Progenitor cell of endocrine pancreas (in vitro differentiated cells): Measurements from ENCODE around the gene TPPP. TPM values are rescaled to one million over a fixed set of nuclear protein-coding genes. Genes with fewer than 3 reads are reported as not detected.
"Not testable (repeated sequence)": the region's sequence is repeated elsewhere in the genome, so short reads cannot be mapped to it uniquely, and the experiment has no call there.

ENCODE experiments used
- DNase-seq: peaks from one replicate; pipeline ENCODE4 v3.0.0; 2021; ENCODE audit warnings: low spot score; ENCODE audit not compliant: unreplicated experiment
- H3K27ac Mint-ChIP-seq: 2 replicates; pipeline ENCODE4 v1.8.0; 2021; ENCODE audit warnings: mild to moderate bottlenecking, moderate library complexity, mixed read lengths
- H3K27me3 Mint-ChIP-seq: 2 replicates; pipeline ENCODE4 v1.8.0; 2021; ENCODE audit warnings: mixed read lengths
- H3K36me3 Mint-ChIP-seq: 2 replicates; pipeline ENCODE4 v1.8.0; 2022; ENCODE audit warnings: mixed read lengths; ENCODE audit not compliant: insufficient read depth
- H3K4me1 Mint-ChIP-seq: 2 replicates; pipeline ENCODE4 v1.8.0; 2021; ENCODE audit warnings: low read depth, mixed read lengths
- H3K4me3 Mint-ChIP-seq: 2 replicates; pipeline ENCODE4 v1.8.0; 2021; ENCODE audit warnings: low read depth, mild to moderate bottlenecking, moderate library complexity, mixed read lengths
- H3K9me3 Mint-ChIP-seq: 2 replicates; pipeline ENCODE4 v1.8.0; 2021; ENCODE audit warnings: low read depth, mixed read lengths
- CTCF ChIP-seq: fragments of 200-600 bp; sonication (generic); IDR thresholded peaks from one replicate; pipeline ENCODE4 v1.5.0; 2021; ENCODE audit warnings: antibody characterized with exemption, mild to moderate bottlenecking; ENCODE audit not compliant: unreplicated experiment
- total RNA-seq: library from RNA; stranded (reverse); gene quantifications from 2 replicates; pipeline ENCODE4 v1.2.1, GENCODE V29; 2021

Gene TPPP
- total RNA-seq, 1 donor from 2014 or later, result 2.9 TPM

GRCh38 chr5:717143-717542 is 24.0 kb upstream of the TPPP start:
- peaks cover 9% of the 10 kb centered on the region for H3K36me3 Mint-ChIP-seq
- no peak overlapping the region for H3K27ac Mint-ChIP-seq
- peaks cover 23% of the 10 kb centered on the region for H3K9me3 Mint-ChIP-seq
- TF ChIP-seq CTCF, result no peak
- no peaks in the 10 kb centered on the region for H3K4me1 Mint-ChIP-seq
- H3K27me3 Mint-ChIP-seq, result peaks cover 21% of the 10 kb centered on the region
- no peak for DNase-seq
- no peak overlapping the region for H3K4me3 Mint-ChIP-seq

GRCh38 chr5:716740-717139 is 23.6 kb upstream of the TPPP start:
- Mint-ChIP-seq H3K9me3 (peaks cover 20% of the 10 kb centered on the region), H3K27me3 (peaks cover 20% of the 10 kb centered on the region)
- H3K27ac Mint-ChIP-seq, H3K36me3 Mint-ChIP-seq, DNase-seq, H3K4me1 Mint-ChIP-seq, H3K4me3 Mint-ChIP-seq: not testable (repeated sequence)

DNA sequence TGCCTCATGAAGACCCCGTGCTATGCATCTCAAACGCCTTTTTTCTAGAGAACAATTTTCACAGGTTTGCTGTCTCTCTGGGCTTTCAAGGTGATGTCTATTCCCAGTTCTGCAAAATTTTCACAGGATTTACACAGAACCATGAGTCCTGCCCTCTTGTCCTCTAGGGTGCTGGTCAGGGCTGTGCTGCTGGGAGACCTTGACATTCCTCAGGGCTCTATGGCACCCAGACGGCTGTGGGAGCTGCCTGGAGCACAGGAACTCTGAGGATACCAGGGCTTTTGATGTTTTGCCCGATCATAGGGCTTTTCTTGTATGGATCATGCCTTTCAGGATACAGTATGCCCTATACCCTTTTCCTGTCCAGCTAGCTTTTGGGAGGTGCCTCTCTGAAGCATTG is 22.5 kb upstream of the TPPP start:
- Mint-ChIP-seq H3K36me3 (peaks cover 12% of the 10 kb centered on the region), H3K27me3 (peaks cover 16% of the 10 kb centered on the region), H3K9me3 (peaks cover 15% of the 10 kb centered on the region)
- H3K4me1 Mint-ChIP-seq, H3K4me3 Mint-ChIP-seq, DNase-seq, H3K27ac Mint-ChIP-seq: not testable (repeated sequence)

DNA sequence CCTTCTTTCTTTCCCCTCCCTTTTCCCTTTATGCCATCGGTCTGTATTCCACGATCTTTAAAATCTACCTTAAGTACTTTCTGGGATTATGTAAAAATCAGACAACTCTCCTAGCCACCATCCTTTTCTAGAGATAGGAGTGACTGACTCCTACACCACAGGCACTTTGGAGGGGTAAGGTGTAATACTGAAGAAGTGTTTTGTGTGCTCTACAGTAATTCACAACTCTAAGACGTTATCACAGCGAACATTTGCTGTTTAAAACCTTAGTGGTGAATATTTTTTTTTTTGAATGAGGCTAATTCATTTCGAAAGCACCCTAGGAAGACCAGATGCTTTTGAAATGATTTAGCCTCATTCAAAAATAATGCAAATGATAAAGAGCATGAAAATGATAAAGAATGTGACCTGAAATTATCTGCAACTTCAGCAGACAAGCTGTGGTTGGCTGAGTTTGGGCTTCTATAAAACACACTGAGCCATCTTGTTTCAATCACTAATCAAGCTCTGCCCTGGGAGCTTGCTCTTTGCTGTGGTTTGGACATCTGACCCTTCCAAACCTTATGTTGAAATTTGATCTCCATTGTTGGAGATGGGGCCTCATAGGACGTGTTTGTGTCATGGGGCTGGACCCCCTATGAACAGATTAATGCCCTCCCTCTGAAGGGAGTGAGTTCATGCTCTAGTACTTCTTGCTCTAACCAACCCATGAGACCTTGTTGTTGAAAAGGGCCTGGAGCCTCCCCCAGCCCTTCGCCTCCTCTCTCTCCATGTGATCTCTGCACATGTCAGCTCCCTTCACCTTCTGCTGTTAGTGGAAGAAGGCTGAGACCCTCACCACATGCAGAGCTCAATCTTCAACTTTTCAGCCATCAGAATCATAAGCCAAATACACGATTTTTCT is 21.3 kb upstream of the TPPP start:
- not testable (repeated sequence) for H3K4me1 Mint-ChIP-seq, H3K27ac Mint-ChIP-seq, H3K4me3 Mint-ChIP-seq, DNase-seq, H3K9me3 Mint-ChIP-seq
- Mint-ChIP-seq H3K36me3 (peaks cover 14% of the 10 kb centered on the region), H3K27me3 (peaks cover 11% of the 10 kb centered on the region)

GRCh38 chr5:713686-714085 is 20.5 kb upstream of the TPPP start:
- not testable (repeated sequence) for H3K9me3 Mint-ChIP-seq, H3K27me3 Mint-ChIP-seq, H3K27ac Mint-ChIP-seq, H3K4me3 Mint-ChIP-seq, H3K4me1 Mint-ChIP-seq, DNase-seq
- peaks cover 13% of the 10 kb centered on the region for H3K36me3 Mint-ChIP-seq

- not testable (repeated sequence) for H3K27ac Mint-ChIP-seq, H3K36me3 Mint-ChIP-seq, H3K27me3 Mint-ChIP-seq, H3K4me1 Mint-ChIP-seq, H3K4me3 Mint-ChIP-seq, DNase-seq, H3K9me3 Mint-ChIP-seq
Observed at GRCh38 chr5:708848-709517, 15.8 kb upstream of the TPPP start.

GRCh38 chr5:708374-708773 is 15.2 kb upstream of the TPPP start:
- not testable (repeated sequence) for H3K27ac Mint-ChIP-seq, H3K27me3 Mint-ChIP-seq, H3K4me1 Mint-ChIP-seq, H3K4me3 Mint-ChIP-seq, H3K36me3 Mint-ChIP-seq, H3K9me3 Mint-ChIP-seq, DNase-seq

DNA sequence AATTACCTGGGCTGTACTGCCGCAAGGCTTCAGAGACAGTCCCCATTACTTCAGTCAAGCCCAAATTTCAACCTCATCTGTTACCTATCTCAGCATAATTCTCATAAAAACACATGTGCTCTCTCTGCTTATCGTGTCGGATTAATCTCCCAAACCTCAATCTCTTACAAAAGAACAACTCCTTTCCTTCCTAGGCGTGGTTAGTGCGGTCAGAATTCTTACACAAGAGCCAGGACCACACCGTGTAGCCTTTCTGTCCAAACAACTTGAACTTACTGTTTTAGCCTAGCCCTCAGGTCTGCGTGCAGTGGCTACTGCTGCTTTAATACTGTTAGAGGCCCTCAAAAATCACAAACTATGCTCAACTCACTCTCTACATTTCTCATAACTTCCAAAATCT is 13.0 kb upstream of the TPPP start:
- not testable (repeated sequence) for H3K36me3 Mint-ChIP-seq, H3K4me3 Mint-ChIP-seq, H3K9me3 Mint-ChIP-seq, H3K4me1 Mint-ChIP-seq, H3K27ac Mint-ChIP-seq, DNase-seq
- peaks cover 18% of the 10 kb centered on the region for H3K27me3 Mint-ChIP-seq

GRCh38 chr5:696753-697702 is 3.9 kb upstream of the TPPP start:
- not testable (repeated sequence) for H3K27ac Mint-ChIP-seq, H3K4me1 Mint-ChIP-seq, H3K36me3 Mint-ChIP-seq, DNase-seq, H3K4me3 Mint-ChIP-seq
- peaks cover 19% of the 10 kb centered on the region for H3K9me3 Mint-ChIP-seq
- H3K27me3 Mint-ChIP-seq, result peaks cover 26% of the 10 kb centered on the region

GRCh38 chr5:696191-696590 is 3.0 kb upstream of the TPPP start:
- not testable (repeated sequence) for H3K4me3 Mint-ChIP-seq, DNase-seq, H3K27ac Mint-ChIP-seq, H3K36me3 Mint-ChIP-seq, H3K4me1 Mint-ChIP-seq
- H3K9me3 Mint-ChIP-seq, result peaks cover 16% of the 10 kb centered on the region
- H3K27me3 Mint-ChIP-seq, result peaks cover 20% of the 10 kb centered on the region

GRCh38 chr5:695475-695874 is 2.3 kb upstream of the TPPP start:
- not testable (repeated sequence) for DNase-seq, H3K4me3 Mint-ChIP-seq, H3K4me1 Mint-ChIP-seq, H3K27ac Mint-ChIP-seq, H3K36me3 Mint-ChIP-seq
- Mint-ChIP-seq H3K9me3 (peaks cover 11% of the 10 kb centered on the region), H3K27me3 (peaks cover 14% of the 10 kb centered on the region)
